IgD-negative memory B cell (primary cell): Measurements from ENCODE around the gene STMN1. TPM values are rescaled to one million over a fixed set of nuclear protein-coding genes. Genes with fewer than 3 reads are reported as not detected.

Experiments
- H3K27ac Mint-ChIP-seq, 3 donors: one replicate each; pipeline ENCODE4 v1.8.0; 2020 to 2022; ENCODE audit warnings: mild to moderate bottlenecking in 3 of 3, mixed read lengths in 3 of 3, moderate library complexity in 1 of 3
- H3K27me3 Mint-ChIP-seq: one replicate; pipeline ENCODE4 v1.8.0; 2021; ENCODE audit warnings: mixed read lengths
- H3K36me3 Mint-ChIP-seq: one replicate; pipeline ENCODE4 v1.8.0; 2020; ENCODE audit warnings: mild to moderate bottlenecking, mixed read lengths
- H3K4me1 Mint-ChIP-seq, 3 donors: one replicate each; pipeline ENCODE4 v1.8.0; 2020 to 2022; ENCODE audit warnings: mixed read lengths in 3 of 3, mild to moderate bottlenecking in 1 of 3
- H3K4me3 Mint-ChIP-seq, 4 donors: one replicate each; pipeline ENCODE4 v1.8.0; 2020 to 2022; ENCODE audit warnings: mild to moderate bottlenecking in 4 of 4, mixed read lengths in 4 of 4, moderate library complexity in 3 of 4
- H3K9me3 Mint-ChIP-seq, 3 donors: one replicate each; pipeline ENCODE4 v1.8.0; 2020 to 2021; ENCODE audit warnings: mixed read lengths in 3 of 3, mild to moderate bottlenecking in 1 of 3
- polyA plus RNA-seq: library from polyadenylated mRNA; unstranded; fragments of 300-500 nt; fragmentation: Illumina TruSeq; gene quantifications from one replicate; pipeline ENCODE4 v1.2.3, GENCODE V29; 2021

Gene STMN1
- polyA plus RNA-seq, 1 donor from 2014 or later = 47.4 TPM

DNA sequence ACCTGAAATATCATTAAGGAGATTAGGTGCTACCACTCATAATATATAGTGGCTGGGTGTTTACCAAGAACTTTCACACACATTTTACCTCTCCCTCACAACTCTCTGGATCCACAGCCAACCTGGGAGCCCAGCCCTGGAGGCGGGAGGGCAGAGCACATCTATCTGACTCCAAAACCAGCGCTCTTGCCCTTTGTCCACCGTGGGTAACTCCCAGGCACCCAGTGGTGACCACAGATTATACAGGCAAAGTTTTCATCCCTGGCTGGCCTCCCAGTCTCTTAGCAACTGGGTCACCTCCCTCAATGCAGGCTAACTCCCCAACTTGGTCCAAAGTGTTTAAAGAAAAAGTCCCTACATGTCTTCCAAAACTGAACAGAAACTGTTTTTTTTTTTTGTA, 33.1 kb downstream of the STMN1 start:
- H3K36me3 Mint-ChIP-seq = no peaks in the 10 kb centered on the region
- no peaks in the 10 kb centered on the region for H3K27me3 Mint-ChIP-seq
- no peak overlapping the region for H3K27ac Mint-ChIP-seq
- H3K4me1 Mint-ChIP-seq = peaks cover 9 to 26% (median 12%) of the 10 kb centered on the region in 3 donors
- no peaks in the 10 kb centered on the region for H3K9me3 Mint-ChIP-seq
- peak overlapping the region in 3 of 4 donors; percentile 27 to 84 (median 76) for H3K4me3 Mint-ChIP-seq

- peaks cover 9 to 26% (median 12%) of the 10 kb centered on the region in 3 donors for H3K4me1 Mint-ChIP-seq
- no peaks in the 10 kb centered on the region for H3K9me3 Mint-ChIP-seq
- peak overlapping the region in 2 of 3 donors; percentile 13 to 50 for H3K27ac Mint-ChIP-seq
- no peaks in the 10 kb centered on the region for H3K36me3 Mint-ChIP-seq
- no peaks in the 10 kb centered on the region for H3K27me3 Mint-ChIP-seq
- H3K4me3 Mint-ChIP-seq = peak overlapping the region; percentile 7 to 76 (median 45)
These were observed 33.5 kb downstream of the STMN1 start for GRCh38 chr1:25872713-25873112.

- peak overlapping the region in 1 of 3 donors; percentile 50 for H3K27ac Mint-ChIP-seq
- H3K27me3 Mint-ChIP-seq = no peaks in the 10 kb centered on the region
- no peaks in the 10 kb centered on the region for H3K9me3 Mint-ChIP-seq
- no peaks in the 10 kb centered on the region for H3K36me3 Mint-ChIP-seq
- peaks cover 9 to 26% (median 12%) of the 10 kb centered on the region in 3 donors for H3K4me1 Mint-ChIP-seq
- no peak overlapping the region for H3K4me3 Mint-ChIP-seq
These were observed 34.3 kb downstream of the STMN1 start for GRCh38 chr1:25871704-25872494.

DNA sequence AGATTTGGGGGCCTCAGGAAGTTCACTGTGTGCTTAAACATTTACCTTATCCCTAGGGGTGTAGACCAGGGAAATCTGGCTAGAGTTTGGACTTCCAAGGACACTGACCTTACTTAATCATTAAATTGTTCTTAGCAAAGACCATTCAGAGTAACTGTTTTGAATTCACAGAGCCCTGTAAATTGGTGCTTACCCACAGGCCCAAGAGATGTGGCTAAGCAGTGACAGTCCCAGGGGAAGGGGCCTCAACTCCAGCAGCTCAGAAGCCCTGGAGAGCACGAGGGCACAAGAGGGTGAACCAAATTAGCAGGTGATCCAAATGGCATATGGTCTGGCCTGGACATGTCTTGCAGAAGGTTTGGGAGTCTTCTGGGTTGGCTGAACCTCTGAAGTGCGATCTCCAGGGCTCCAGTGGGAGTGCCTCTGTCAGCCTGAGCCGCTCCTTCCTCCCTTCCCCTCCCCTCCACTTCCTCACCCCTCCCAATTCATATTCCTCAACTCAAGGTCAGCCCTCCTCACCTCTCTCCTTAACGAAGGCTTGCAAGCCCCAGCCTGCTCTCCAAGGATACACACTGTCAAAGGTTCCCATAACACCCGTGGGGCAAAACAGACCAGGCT, 35.0 kb downstream of the STMN1 start:
- no peaks in the 10 kb centered on the region for H3K27me3 Mint-ChIP-seq
- H3K4me1 Mint-ChIP-seq = peaks cover 9 to 26% (median 12%) of the 10 kb centered on the region in 3 donors
- no peaks in the 10 kb centered on the region for H3K36me3 Mint-ChIP-seq
- peak overlapping the region in 1 of 4 donors; percentile 47 for H3K4me3 Mint-ChIP-seq
- peak overlapping the region in 2 of 3 donors; percentile 43 to 63 for H3K27ac Mint-ChIP-seq
- no peaks in the 10 kb centered on the region for H3K9me3 Mint-ChIP-seq

DNA sequence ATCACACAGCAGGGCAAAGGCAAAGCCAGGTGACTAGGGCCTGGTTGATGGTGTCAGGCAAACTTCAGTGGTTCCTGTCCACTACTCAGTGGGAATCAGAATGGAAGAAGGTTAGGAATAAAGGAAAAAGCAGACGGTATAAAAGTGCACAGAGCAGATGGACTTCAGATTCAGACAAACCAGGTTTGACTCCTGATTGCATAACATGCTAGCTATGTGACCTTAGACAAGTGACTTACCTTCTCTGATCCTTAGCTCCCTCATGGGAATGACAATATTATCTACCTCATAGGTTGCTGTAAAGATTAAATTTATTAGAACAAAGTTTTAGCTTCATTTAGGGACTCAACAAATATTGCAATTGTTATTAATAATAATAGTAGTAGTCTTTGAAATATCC, 35.6 kb downstream of the STMN1 start:
- H3K9me3 Mint-ChIP-seq = no peaks in the 10 kb centered on the region
- no peak overlapping the region for H3K4me3 Mint-ChIP-seq
- H3K27me3 Mint-ChIP-seq = no peaks in the 10 kb centered on the region
- H3K36me3 Mint-ChIP-seq = no peaks in the 10 kb centered on the region
- no peak overlapping the region for H3K27ac Mint-ChIP-seq
- peaks cover 9 to 24% (median 12%) of the 10 kb centered on the region in 3 donors for H3K4me1 Mint-ChIP-seq

DNA sequence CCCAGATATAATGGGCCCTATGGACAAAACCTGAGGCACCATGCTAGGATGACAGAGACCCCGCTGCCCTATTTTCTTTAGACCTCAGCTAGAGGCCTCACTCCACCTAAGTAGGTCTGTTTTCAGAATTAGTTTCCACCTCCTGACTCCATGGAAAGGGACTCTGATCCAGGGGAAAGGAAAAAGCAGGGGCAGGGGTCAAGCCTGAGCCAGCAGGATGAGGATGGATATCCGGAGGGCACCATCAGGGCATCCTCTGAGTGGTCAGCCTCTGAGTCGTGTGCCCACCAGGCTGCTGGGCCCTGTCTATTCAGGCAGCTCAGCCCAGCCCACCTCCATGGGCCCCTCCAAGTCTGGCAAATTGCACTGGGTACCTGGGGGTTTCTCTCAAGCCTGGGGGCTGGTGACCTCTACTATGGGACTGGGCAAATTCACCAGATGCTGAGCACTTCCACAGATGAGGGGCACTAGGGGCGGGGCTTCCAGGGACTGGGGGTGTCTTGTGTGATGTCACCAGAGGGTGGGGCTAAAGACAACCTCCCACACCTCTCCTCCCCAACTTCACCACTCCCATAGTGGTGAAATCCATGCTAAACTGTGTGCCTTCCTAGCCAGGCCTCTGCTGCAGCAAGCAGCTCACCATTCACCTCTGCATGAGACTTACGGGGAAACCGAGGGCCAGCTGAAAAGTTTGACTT, 36.2 kb downstream of the STMN1 start:
- peaks cover 9 to 24% (median 12%) of the 10 kb centered on the region in 3 donors for H3K4me1 Mint-ChIP-seq
- H3K9me3 Mint-ChIP-seq = no peaks in the 10 kb centered on the region
- H3K27ac Mint-ChIP-seq = no peak overlapping the region
- no peaks in the 10 kb centered on the region for H3K36me3 Mint-ChIP-seq
- H3K27me3 Mint-ChIP-seq = no peaks in the 10 kb centered on the region
- H3K4me3 Mint-ChIP-seq = no peak overlapping the region

- no peak overlapping the region for H3K4me3 Mint-ChIP-seq
- peaks cover 0 to 6% (median 2%) of the 10 kb centered on the region in 3 donors for H3K4me1 Mint-ChIP-seq
- peaks cover 4% of the 10 kb centered on the region for H3K36me3 Mint-ChIP-seq
- H3K27ac Mint-ChIP-seq = no peak overlapping the region
- no peaks in the 10 kb centered on the region for H3K27me3 Mint-ChIP-seq
- H3K9me3 Mint-ChIP-seq = no peaks in the 10 kb centered on the region
These were observed 38.8 kb downstream of the STMN1 start for GRCh38 chr1:25867210-25867991.

GRCh38 chr1:25866288-25866687, 39.9 kb downstream of the STMN1 start:
- H3K27me3 Mint-ChIP-seq = no peaks in the 10 kb centered on the region
- H3K36me3 Mint-ChIP-seq = peaks cover 4% of the 10 kb centered on the region
- H3K4me1 Mint-ChIP-seq = peaks cover 4 to 10% (median 6%) of the 10 kb centered on the region in 3 donors
- no peaks in the 10 kb centered on the region for H3K9me3 Mint-ChIP-seq
- H3K4me3 Mint-ChIP-seq = no peak overlapping the region
- no peak overlapping the region for H3K27ac Mint-ChIP-seq

DNA sequence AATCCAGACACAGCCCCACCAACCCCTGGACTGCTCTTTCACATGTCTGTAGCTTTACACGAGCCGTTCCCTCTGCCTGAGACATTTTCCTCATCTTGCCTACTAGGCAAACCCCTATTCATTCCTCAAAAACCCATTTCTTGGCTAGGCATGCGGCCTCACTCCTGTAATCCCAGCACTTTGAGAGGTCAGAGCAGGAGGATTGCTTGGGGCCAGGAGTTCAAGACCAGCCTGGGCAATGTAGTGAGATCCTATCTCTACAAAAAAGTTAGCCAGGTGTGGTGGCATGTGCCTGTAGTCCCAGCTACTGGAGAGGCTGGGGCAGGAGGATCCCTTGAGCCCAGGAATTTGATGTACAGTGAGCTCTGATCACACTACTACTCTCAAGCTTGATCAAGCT, 41.8 kb downstream of the STMN1 start:
- H3K27me3 Mint-ChIP-seq = no peaks in the 10 kb centered on the region
- H3K4me1 Mint-ChIP-seq = peaks cover 11 to 16% (median 12%) of the 10 kb centered on the region in 3 donors
- peak overlapping the region in 1 of 3 donors; percentile 87 for H3K27ac Mint-ChIP-seq
- H3K36me3 Mint-ChIP-seq = peaks cover 4% of the 10 kb centered on the region
- no peaks in the 10 kb centered on the region for H3K9me3 Mint-ChIP-seq
- H3K4me3 Mint-ChIP-seq = no peak overlapping the region

- Mint-ChIP-seq H3K27ac (no peak overlapping the region), H3K4me3 (peak overlapping the region in 1 of 4 donors; percentile 68), H3K4me1 (peaks cover 14 to 17% (median 15%) of the 10 kb centered on the region in 3 donors), H3K27me3 (no peaks in the 10 kb centered on the region), H3K9me3 (no peaks in the 10 kb centered on the region), H3K36me3 (peaks cover 4% of the 10 kb centered on the region)
These were observed 42.5 kb downstream of the STMN1 start for GRCh38 chr1:25863486-25864262.

DNA sequence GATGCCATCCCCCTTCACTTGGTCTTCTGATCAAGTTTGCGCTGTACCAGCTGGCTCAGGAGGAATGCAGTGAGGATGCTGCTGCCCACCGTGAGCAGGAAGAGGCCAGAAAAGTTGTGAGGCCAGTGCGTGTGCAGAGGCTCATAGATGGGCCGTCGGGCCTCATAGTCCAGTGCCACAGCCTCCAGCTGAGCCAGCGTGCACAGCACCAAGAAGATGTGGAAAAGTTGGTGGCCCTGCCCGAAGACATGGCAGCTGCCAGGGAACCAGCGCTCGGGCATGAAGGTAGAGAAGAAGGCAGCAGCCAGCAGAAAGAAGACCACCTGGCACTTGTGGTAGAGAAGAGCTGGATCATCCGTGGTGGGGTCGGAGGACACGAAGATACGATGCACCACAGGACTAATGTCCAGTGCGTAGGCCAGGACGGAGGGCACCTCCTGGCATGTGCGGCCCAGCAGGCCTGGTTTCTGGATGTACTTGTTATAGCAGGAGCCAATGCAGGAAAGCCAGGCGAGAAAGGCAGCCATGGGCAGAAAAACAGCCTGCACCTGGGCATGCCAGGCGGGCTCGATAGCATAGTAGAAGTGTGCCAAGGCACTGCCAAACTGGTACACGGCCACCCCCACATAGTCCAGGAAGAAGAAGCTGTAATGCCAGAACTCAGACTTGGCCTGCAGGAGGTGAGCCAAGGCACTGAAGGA, 43.3 kb downstream of the STMN1 start:
- Mint-ChIP-seq H3K27me3 (no peaks in the 10 kb centered on the region), H3K27ac (no peak overlapping the region), H3K36me3 (peaks cover 4% of the 10 kb centered on the region), H3K9me3 (no peaks in the 10 kb centered on the region), H3K4me3 (peak overlapping the region in 2 of 4 donors; percentile 39 to 68), H3K4me1 (peaks cover 15 to 22% (median 16%) of the 10 kb centered on the region in 3 donors)

DNA sequence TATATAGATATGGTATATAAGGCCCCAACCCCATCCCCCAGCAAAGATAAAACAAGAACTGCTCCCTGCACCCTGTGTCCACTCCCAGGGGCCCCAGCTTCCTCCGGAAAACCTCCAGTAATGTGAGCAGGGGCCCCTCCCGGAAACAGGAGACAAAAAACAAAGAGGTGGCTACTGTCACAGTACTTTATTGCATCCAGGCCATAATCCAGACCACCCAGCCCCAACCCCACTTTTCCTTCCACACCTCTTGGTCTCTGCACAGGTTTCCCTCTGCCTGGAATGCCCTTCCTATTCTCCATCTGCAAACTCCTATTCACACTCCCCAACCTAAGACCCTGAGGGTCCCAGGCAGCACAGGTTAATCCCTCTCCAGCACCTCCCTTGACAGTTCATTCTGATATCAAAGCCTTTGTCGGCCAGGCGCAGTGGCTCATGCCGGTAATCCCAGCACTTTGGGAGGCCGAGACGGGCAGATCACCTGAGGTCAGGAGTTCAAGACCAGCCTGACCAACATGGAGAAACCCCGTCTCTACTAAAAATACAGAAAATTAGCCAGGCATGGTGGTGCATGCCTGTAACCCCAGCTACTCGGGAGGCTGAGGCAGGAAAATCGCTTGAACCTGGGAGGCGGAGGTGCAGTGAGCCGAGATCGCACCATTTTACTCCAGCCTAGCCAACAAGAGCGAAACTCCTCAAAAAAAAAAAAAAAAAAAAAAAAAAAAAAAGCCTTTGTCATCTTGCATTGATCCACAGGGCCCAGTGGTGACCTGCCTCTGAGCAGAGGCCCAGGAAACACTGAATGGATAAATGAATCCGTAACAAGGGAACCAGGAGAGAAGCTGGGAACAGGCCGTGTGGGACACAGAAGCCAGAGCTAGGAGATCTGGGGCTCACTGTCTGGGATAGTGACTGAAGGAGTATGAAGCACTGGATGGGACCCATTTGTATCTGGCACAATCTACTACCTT, 44.6 kb downstream of the STMN1 start:
- H3K36me3 Mint-ChIP-seq = peaks cover 4% of the 10 kb centered on the region
- H3K27ac Mint-ChIP-seq = peak overlapping the region; percentile 26 to 79 (median 66)
- peak overlapping the region in 3 of 4 donors; percentile 56 to 82 (median 81) for H3K4me3 Mint-ChIP-seq
- H3K4me1 Mint-ChIP-seq = peaks cover 15 to 22% (median 18%) of the 10 kb centered on the region in 3 donors
- no peaks in the 10 kb centered on the region for H3K9me3 Mint-ChIP-seq
- H3K27me3 Mint-ChIP-seq = no peaks in the 10 kb centered on the region
